ENCODE measurements around the gene PLXNA3.

Gene PLXNA3

DNA sequence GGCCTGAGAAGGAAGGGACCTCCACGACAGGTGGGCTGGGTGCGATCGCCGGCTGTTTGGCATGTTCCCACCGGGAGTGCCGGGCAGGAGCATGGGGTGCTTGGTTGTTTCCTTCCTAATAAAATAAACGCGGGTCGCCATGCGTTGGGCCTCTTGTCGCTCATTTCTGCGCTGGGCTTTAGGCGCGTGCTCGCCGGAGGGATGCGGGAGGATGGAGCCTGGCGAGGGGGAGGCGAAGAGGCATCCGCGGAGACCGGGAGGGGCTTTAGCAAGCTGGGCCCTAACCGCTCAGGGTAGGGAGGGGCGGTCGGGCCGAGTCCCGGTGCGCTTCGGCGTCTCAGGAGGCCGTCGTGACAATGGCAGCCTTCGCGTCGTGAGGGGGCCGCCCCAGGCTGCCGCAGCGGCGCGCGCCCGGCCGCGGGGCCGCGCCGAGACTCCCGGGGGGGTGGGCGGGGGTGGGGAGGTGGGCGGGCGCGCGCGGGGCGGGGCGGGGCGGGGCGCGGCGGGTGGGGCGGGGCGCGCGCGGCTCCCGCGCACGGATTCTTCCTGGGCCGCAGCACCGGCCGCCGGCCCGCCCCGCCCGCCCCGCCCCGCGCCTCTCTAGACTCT, 21.6 kb upstream of the PLXNA3 start:
- no peak for FAIRE-seq

DNA sequence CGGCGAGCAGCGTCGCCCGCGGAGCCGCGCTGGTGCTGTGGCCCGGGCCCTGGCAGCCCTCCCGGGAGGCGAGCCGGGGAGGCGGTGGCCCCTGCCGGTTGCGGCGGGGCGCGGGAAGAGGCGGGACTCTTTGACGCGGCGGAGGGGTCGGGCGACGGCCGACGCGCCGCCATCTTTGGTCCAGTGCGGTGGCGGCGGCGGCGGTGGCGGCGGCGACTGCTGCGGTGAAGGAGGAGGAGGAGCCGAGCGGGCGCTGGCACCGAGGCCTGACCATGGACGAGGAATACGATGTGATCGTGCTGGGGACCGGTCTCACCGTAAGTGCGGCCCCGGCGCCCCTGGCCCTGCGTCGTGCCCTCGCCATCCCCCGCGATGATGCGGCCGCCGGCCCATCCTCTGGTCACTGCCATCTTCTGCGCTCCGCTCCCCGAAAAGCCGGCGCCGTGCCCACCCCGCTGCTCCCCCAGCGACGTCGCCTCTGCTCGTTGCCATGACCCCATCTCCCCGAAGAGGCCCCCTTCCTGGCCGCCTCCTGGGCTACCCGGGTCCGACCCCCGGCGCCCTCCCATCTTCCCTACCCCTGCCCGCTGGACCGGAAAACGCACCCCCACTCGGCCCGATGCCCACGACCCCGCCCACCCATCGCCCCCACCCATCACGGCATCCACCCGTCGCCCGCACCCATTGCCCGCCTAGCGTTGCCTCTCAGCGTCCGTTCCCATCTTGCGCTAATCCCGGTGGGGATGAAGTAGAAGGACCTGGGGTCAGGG, 20.9 kb upstream of the PLXNA3 start, which contains the start of gene GDI1:
Gene GDI1 (plus strand): TSS at position 172 of the 770 bp plus-strand sequence. CDS start 101 bp downstream, at position 273.
- no peak for FAIRE-seq

DNA sequence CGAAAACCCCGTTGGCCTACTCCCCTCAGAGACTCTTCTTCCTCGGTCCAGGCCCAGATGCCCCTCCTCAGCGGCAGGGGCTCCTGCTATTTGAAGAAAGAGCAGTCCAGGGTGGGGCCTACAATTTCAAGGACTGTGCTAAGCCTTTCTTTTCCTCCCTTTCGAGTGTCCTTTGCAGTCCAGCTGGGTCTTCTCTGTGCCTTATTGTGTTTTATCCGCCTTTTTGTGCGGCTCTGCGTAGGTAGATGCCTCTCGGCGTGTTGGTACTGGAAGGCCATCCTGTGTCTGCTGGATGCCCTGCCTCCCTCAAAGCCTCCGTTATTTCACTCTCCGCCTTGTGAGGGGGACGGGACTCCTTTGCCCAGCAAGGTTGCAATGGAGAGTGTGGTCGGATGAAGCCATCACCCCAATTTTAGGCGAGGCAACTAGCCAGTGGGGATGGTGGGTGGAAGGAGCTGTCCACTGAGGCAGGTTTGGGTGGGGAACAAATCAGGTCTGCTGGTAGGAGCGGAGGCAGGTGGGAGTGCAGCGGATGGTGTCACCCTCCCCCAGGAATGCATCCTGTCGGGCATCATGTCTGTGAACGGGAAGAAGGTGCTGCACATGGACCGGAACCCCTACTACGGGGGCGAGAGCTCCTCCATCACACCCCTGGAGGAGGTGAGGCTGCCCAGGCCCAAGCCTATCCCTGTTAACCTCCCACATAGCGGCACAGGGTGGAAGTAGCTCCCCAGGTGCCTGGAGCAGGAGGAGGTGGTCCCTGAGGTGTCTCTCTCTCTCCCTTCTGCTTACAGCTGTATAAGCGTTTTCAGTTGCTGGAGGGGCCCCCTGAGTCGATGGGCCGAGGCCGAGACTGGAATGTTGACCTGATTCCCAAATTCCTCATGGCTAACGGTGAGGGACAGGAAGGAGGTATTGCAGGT, 19.8 kb upstream of the PLXNA3 start:
- FAIRE-seq, result no peak

DNA sequence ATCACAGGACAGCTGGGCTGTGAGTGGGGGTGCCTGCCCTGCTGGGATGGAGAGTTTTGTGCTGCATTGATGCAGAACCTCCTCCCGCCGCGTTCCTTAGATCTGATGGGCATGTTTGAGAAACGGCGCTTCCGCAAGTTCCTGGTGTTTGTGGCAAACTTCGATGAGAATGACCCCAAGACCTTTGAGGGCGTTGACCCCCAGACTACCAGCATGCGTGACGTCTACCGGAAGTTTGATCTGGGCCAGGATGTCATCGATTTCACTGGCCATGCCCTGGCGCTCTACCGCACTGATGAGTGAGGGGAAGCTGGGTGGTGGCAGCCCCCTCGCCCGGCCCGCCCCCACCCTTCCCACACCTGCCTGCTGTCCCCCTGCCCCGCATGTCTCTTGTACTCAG, 18.2 kb upstream of the PLXNA3 start:
- no peak for FAIRE-seq

DNA sequence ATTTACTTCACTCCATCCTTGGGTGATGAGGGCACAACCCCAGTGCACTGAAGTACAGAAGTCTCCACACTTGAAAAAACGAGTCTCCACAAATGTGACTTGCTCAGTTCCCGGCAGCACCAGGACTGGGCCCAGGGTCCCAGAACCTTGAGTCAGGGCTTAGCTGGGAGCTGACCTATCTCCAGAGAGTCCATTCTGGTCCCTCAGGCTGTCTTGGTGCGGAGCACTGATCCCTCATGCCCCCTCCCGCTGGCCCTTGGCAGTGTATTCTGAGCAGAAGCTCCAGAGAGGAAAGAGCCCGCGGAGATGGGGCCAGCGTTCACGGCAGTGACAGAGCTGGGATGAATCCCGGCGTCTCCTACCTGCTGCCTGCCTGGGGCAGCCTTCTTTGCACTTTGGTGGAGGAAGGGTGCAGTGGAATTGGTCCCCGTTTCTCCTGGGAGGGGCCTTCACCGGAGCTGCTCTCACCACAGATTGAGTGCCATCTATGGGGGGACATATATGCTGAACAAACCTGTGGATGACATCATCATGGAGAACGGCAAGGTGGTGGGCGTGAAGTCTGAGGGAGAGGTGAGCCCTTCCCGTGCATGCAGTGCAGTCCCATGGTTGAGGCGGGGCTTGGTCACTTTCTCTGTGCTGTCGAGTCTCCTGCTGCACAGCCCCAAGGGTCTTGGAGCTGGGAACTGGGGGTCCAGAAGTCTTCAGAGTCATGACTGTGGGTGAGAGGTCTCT, 17.3 kb upstream of the PLXNA3 start:
- no peak for FAIRE-seq

DNA sequence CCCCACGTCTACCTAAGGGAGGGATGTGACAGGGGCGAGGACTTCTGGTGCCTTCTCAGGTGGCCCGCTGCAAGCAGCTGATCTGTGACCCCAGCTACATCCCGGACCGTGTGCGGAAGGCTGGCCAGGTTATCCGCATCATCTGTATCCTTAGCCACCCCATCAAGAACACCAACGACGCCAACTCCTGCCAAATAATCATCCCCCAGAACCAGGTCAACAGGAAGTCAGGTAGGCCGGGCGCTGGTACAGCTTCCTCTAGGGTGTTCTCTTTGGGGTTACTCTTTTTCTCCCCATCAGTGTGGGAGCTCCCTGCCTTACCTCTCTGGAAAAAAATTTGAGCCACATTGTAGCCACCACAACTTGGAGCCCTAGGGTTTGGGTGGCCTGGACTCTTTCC, 16.5 kb upstream of the PLXNA3 start:
- no peak for FAIRE-seq

DNA sequence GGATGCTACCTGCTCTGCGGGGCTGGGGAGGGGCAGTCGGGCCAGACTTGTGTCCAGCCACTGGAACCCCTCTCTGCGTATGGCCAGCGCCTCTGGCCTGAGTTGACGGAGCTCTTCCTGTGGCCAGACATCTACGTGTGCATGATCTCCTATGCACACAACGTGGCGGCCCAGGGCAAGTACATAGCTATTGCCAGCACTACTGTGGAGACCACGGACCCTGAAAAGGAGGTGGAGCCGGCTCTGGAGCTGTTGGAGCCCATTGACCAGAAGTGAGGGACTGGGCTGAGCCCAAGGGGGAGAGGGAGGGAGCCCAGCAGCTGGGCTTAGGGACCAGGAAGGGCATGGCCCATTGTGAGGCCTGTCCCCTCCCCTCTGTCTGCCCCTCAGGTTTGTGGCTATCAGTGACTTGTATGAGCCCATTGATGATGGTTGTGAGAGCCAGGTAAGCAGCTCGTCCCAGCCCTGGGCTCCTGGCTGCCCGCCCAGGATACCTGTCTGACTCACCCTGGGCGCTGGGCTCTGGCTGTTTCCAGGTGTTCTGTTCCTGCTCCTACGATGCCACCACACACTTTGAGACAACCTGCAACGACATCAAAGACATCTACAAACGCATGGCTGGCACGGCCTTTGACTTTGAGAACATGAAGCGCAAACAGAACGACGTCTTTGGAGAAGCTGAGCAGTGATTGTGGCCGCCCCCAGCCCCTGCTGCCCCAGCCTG, 15.9 kb upstream of the PLXNA3 start:
- FAIRE-seq, result no peak

DNA sequence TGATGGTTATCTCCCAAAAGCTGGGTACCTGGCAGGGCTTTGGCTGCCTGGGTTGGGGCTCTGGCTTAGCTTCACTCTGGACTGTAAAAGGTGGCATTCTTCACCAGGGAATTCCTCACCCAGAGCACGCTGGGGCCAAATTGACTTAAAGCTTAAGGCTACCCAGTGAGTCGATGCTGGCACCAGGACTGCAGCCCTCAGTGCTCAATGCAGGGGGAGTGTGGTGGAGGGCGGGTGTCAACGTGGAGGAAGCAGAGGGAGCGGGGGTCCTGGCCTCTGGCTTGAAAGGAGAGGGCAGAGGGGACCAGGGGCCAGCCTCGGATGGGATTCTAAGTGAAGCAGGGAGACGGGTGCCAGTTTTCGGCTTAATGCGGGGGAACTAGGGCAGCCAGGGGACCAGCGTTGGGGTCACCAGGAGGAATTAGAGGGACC, 14.6 kb upstream of the PLXNA3 start:
- FAIRE-seq, result no peak

DNA sequence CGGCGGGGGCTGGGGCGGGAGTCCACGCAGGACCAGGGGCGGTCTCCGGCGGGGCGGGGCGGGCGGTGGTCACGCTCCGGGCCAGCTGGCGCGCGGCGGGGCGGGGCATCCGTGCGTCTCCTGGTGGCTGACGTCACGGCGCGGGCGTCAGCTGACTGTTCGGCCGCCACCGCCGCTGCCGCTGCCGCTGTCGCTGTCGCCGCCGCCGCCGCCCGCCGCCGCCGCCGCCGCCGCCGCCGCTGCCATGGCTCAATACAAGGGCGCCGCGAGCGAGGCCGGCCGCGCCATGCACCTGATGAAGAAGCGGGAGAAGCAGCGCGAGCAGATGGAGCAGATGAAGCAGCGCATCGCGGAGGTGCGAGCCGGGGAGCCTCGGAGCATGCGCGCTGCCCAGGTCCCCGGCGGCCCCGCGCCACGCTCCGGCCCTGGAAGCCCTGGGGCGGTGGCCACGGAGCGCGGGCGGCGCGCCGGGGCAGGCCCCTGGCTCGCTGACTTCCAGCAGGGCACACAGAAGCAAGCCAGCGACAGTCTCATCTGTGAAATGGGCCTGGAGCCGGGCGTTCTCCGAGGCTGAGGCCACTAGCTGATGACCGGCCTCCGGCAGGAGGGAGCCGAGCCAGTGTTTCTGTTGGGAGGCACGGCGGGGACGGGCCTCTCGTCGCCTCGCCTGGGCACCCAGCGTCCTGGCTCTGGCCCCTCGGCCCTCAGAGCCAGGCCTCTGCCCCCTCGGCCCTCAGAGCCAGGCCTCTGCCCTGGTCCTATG, 13.9 kb upstream of the PLXNA3 start, which contains the start of gene FAM50A:
Gene FAM50A (plus strand): TSS at position 150 of the 763 bp plus-strand sequence. CDS start 95 bp downstream, at position 245.
- FAIRE-seq, result no peak

DNA sequence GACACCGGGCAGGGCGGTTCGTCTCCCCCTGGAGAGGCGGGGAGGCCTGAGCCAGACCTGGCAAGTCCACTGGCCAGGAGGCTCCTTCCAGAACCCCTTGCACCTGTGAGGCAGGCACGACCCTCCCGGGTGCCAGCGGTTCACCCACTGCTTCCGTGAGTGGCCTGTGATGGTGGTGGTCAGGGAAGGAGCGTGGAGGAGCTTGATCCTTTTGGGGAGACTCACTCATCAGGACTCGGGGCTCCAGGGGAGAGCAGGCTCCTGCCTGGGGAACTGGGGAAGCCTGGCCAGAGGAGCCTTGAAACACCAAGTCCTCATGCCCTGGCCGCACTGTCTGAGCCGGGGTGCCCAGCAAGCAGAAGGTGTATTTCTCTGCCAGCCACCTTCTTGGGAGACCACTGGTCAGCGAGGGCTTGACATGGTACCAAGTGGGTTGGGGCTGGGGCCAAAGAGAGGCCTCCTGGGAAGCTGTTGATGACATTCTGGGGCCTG, 13.3 kb upstream of the PLXNA3 start:
- FAIRE-seq, result no peak

DNA sequence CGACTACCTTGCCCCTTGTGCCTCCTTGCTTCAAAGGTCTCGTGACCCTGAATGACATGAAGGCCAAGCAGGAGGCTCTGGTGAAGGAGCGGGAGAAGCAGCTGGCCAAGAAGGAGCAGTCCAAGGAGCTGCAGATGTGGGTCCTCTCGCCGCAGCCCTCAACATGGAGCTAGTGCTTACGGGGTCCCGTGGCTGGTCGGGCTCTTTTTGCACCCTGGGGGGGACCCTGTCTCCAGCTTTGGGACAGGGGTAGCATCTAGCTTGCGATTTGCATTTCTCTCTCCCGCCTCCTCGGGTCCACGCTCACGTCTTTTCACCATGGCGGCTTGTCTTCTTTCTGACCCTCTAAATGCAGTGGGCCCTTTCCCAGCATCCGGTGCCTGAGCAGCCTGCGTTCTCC, 12.3 kb upstream of the PLXNA3 start:
- no peak for FAIRE-seq

DNA sequence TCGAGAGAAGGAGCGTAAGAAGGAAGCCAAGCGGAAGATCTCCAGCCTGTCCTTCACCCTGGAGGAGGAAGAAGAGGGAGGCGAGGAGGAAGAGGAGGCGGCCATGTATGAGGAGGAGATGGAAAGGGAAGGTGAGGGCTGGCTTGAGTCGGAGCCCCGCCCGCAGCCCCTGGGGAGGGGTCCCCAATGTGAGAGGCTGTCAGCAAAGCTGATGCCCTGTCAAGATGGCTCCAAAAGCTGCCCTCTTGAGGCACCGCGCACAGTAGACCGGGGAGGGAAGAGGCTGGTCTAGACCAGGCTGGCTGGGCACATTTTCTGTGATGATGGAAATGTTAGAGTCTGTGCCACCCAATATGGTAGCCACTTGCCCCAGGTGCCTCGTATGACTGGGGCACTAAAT, 11.7 kb upstream of the PLXNA3 start:
- FAIRE-seq, result no peak

DNA sequence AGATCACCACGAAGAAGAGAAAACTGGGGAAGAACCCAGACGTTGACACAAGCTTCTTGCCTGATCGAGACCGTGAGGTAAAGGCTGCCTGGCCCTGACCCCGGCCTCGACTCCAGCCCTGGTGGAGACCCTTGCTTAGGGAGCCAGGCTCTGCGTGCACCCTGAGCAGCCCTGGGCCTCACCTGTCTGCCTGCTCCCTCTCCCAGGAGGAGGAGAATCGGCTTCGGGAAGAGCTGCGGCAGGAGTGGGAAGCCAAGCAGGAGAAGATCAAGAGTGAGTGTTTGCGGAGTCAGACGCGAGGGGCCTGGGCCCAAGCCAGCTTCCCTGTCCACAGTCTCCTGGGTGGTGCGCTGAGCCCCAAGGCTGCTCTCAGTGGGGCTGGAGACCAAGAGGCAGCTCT, 9.6 kb upstream of the PLXNA3 start:
- no peak for FAIRE-seq

DNA sequence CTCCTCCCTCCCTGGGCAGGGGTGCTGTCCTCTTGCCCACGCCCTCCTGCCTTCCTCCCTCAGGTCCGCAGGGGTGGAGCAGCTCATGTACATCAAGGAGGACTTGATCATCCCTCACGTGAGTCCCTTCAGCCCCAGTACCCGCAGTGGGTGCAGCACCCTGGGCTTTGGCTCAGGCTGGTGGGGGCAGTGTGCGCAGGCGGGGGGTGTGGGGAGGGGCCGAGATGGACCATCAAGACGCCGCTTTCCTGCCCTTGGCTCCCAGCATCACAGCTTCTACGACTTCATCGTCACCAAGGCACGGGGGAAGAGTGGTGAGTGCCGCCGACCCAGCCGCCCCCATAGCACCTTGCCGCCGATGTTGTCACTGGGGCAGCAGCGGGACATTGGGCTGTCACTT, 8.5 kb upstream of the PLXNA3 start:
- FAIRE-seq, result no peak

DNA sequence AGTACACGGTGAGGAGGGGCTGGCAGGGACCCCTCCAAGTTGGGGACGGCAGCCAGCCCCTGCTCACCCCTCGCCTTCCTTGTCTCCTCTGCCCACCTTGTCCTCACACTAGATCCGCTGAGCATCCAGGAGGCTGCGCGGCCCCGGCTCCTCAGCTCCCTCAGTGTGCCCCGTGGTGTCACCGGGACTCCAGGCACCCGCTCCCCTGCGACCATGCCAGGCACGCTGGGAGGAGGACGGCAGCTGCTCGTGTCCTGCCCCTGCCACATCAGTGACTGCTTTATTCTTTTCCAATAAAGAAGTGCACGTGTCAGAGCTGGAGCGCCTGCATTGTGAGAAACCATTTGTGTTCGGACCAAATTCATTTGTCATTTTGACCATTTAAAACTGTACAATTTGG, 7.8 kb upstream of the PLXNA3 start:
- no peak for FAIRE-seq

DNA sequence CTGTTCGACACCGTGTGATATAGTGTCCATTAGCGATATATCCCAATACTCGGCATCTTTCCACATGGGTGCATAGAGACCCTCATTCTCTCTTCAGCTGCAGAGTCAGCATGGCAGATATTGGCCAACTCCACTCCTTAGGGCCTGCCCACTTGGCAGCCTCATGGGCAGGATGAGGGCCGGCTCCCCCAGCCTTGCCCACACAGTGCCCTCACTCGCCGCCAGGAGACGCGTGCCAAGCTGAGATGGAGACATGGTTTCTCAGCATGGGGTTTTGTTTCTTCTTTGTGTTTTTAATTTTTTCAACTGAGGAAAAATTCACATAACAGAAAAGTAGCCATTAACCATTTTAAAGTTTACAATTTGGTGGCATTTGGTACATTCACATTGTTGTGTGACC, 5.3 kb upstream of the PLXNA3 start:
- FAIRE-seq, result no peak

DNA sequence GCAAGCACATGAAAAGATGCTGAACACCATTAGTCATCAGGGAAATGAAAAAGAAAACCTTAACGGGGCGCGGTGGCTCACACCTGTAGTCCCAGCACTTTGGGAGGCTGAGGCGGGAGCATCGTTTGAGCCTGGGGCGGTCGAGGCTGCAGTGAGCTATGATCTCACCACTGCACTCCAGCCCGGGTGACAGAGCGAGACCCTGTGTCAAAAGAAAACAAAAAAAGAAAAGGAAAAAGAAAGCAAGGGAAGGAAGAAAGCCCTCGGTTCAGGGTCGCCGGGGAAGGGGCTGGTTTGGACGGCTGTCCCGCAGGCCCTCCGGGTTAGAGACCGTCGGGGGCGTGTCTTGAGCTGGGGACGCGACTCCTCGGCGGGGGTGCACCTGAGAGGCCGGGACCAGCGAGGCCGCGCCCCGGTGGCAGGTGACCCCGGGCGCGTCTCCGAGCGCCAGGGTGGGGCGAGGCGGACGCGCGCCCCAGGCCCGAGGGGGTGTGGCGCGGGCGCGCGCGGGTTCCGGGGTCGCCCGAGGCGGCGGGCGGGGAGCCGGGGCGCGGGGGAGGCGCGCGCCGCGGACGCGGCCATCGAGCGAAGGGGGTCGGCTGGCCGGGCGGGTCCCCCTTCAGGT, 478 bp upstream of the PLXNA3 start:
- FAIRE-seq, result no peak

DNA sequence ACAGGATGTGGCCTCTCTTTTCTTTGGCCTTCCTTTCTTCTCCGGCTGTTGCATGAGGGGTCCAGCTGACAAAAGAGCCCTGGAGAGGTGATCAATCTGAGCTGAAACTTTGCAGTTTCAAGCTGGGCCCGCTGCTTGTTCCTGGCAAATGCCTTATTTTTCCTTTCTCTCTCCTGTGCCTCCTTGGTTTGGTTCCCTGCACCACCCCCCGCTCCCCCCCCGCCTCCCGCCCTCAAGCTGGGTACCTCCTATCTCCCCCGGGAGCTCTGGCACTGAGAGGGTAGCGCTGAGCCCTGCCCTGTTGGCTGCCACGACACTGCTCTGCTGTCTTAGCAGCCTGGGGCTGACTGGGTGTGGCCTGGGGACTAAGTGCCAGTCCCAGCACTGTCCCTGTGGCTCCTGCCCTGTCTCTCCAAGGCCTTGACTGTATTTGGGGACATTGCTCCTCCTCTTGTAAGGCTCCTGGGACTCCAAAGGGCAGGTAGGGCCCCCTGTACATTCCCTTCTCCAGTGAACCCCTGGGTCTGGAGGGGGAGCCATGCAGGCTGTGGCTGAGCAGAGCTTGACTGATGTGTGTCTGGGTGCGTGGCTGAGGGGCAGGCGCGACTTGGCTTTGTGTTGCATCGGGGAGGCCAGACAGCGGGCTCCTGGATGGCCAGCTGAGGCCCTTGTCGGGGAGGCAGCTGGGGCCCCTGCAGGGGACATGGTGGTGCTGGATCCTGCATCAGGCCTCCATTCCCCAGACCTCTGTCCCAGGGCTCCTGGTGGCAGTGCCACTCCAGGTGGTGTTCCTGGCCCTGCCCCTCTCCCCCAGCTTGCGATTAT, 1.1 kb downstream of the PLXNA3 start:
- no peak for FAIRE-seq

DNA sequence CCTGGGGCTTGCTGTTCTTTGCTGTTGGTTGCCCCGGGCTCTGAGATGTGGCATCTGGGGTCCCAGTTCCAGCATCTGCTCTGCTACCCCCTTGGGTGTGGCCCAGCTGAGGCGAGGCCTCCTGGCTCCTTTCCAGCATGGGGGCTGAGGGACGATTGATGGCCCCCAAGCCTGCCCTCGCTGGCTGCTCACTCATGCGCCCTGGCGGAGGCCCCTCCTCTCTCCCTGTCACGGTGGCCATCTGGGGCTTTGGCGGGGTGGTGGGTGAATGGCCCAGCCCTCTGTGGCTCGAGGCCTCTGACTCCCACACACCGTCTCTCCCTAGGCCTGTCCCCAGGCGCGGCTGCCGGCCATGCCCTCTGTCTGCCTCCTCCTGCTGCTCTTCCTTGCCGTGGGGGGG, 1.8 kb downstream of the PLXNA3 start:
- FAIRE-seq, result no peak
